ENCODE results near the gene CYP46A1.

The CYP46A1 gene

GRCh38 chr14:99715266-99716000, 31.3 kb downstream of the CYP46A1 start:
- DNase-seq (ENCODE audit: low read depth): no peak

- no peak for DNase-seq (ENCODE audit: low read depth)
Observed at GRCh38 chr14:99716091-99716849, 32.2 kb downstream of the CYP46A1 start.

DNA sequence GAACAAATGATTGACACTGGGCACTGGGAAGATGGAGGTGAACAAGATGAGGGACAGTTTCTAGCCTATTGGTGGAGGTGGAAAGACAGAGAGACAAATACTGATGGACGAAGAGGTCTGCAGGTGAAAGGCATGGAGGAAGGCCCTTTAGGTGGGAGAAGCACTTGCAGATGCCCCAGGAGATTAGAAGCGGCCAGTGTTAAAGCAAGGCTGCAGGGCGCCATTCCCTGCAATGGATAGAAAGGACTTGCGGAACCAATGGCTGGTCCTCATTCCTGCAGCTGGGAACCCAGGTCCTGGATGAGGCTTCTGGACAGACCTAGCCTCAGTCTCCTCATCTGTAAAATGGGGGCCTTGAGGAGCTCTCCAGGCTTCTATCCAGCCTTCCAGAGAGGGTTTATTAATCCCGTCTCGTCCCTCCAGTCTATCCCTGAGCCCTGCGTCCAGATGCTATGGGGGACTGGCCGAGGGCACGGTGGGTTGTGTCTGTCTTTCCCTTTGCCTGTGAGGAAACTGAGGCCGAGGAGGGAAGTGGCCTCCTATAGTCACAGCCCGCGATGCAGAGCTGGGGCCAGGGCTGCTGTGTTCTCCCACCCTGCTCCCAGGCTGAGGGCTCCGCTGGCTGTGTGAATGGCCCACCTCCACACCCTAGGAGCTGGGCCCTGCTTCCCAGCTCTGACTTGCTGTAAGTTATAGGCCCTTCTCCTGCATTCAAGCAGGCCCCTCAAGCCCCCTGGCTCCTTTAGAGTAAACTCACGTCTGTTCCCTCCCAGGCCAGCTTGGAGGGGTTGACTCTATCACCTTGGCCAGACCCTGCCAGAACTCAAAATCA, 33.0 kb downstream of the CYP46A1 start:
- no peak for DNase-seq (ENCODE audit: low read depth)

DNA sequence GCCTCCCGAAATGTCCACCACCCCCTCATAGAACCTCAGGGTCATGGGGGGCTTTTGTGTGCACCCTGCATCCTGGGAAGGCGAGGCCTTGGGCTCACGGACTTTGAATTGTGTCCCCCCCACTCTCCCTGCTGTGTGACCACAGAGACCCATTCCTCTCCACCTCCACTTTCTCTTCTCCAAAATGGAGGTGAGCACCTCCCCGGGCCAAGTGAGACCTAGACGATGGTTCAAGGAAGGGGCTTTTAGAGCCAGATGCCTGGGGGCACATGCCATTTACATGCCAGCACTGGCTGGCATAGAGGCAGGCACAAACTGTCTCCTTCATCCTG, 33.5 kb downstream of the CYP46A1 start:
- no peak for DNase-seq (ENCODE audit: low read depth)

DNA sequence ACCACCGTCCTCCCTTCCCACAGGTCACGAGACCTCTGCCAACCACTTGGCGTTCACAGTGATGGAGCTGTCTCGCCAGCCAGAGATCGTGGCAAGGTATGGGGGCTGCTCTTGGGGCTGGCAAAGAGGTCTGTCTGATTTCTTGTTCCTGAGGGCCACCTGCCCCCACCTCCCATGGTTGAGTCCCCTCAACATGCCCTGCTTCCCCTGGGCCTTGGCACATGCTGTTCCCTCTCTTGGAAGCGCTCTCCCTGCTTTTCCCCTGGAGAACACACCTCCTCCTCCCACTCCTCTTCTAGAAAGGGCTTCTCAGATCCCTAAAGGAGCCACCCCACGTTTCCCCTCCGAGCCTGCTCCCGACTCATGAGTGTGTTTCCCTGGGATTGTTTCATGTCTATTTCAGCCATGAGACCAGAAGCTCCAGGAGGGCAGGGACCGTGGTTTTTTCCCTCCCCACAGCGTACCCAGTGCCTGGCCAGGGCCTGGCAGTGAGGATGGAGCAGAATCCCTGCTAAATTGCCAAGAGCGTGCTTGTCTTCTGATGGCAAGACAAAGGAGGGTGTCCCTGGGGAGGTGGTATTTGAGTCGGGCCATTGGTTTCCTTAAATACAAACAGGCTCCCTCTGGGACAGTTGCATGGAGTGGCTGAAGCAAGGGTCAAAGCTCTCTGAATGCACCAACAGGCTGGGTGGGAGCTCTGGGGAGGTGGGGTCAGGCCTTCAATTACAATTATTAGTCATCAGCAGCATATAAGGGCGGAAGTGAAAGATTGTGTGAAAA, 34.1 kb downstream of the CYP46A1 start:
- DNase-seq (ENCODE audit: low read depth): no peak

DNA sequence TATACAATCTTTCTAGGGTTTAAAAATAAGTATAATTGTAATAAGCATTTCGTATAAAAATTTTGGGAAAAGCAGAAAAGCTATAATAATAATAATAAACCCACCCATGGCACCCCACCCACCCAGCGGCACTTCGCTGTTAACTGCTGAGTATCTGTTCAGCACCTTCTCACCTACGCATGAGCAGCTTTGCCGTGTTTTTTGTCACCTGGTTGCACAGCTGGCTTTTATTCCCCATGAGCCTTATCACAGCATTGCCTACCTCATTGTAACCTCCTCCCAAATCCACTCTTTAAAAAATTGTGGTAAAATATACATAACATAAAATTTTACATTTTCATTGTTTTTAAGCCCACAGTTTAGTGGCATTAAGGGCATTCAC, 34.7 kb downstream of the CYP46A1 start:
- DNase-seq (ENCODE audit: low read depth): no peak

DNA sequence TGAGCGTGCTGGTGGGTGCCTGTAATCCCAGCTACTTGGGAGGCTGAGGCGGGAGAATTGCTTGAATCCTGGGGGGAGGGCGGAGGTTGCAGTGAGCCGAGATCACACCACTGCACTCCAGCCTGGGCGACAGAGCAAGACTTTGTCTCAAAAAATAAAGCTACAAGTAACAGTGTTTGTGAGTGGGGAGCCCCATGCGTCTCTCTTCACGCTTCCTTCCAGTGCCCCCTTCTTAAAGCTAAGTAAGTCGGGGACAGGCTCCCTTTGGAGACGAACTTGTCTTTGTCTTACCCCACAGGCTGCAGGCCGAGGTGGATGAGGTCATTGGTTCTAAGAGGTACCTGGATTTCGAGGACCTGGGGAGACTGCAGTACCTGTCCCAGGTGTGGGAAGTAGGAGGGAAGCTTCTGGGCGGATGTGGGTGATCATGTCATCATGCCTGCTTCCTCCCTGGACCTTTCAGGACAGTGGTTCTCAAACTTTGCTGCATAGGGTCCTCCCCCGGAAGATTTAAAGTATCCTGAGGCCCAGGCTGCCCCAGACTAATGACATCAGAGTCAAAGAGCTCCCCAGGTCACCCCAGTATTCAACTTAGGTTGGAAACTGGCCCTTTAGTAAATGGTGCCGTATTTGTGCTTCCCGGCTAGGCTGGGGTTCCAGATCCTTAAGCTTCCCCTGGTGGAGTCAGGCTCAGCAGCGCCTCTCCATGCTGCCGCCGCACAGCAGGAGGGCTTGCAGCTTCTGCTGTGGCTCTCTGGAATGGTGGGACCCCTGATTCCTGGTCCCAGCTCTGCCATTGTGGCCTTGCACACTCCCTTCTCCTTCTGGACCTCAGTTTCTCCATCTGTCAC, 37.1 kb downstream of the CYP46A1 start:
- no peak for DNase-seq (ENCODE audit: low read depth)

GRCh38 chr14:99721792-99722516, 37.9 kb downstream of the CYP46A1 start:
- DNase-seq (ENCODE audit: low read depth): no peak

GRCh38 chr14:99722741-99723140, 38.6 kb downstream of the CYP46A1 start:
- DNase-seq (ENCODE audit: low read depth): no peak

GRCh38 chr14:99724196-99724891, 40.2 kb downstream of the CYP46A1 start:
- DNase-seq (ENCODE audit: low read depth): no peak

DNA sequence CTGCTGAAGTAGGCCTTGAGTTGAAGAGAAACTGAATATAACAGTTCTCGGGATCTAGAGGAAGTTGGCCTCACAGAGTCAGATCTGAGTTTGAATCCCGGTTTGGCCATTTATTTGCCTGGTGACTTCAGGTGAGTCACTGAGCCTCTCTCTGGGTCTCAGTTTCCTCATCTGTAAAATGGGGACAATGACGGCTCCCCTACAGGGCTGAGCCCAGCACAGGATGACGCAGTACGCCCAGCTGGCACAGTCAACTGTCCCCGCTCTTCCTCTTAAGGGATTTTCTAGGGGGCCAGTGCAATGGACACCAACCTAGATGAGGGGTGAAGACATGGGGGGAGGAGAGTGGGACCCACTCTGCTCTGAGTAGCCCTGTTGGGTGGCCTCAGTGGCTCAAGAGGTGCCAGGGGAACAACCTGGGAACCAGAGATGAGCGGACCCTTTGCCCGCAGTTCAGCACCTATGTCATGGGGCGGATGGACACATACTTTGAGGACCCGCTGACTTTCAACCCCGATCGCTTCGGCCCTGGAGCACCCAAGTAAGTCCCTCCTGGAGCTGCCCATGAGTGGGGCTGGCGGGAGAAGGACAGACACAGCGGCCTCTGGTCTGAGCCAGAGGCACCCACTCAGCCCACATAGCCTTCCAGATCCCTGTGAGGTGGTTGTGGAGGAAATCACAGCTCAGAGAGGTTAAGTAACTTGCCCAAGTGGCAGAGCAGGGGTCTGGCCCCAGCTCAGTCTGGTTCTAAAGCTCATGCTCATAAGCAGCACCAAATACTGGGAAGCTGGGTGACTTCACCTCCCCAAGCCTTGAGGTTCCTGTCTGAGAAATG, 41.1 kb downstream of the CYP46A1 start:
- DNase-seq (ENCODE audit: low read depth): no peak

- DNase-seq (ENCODE audit: low read depth): no peak
Observed at GRCh38 chr14:99725774-99726537, 41.9 kb downstream of the CYP46A1 start.

GRCh38 chr14:99726538-99727095, 42.5 kb downstream of the CYP46A1 start:
- no peak for DNase-seq (ENCODE audit: low read depth)

DNA sequence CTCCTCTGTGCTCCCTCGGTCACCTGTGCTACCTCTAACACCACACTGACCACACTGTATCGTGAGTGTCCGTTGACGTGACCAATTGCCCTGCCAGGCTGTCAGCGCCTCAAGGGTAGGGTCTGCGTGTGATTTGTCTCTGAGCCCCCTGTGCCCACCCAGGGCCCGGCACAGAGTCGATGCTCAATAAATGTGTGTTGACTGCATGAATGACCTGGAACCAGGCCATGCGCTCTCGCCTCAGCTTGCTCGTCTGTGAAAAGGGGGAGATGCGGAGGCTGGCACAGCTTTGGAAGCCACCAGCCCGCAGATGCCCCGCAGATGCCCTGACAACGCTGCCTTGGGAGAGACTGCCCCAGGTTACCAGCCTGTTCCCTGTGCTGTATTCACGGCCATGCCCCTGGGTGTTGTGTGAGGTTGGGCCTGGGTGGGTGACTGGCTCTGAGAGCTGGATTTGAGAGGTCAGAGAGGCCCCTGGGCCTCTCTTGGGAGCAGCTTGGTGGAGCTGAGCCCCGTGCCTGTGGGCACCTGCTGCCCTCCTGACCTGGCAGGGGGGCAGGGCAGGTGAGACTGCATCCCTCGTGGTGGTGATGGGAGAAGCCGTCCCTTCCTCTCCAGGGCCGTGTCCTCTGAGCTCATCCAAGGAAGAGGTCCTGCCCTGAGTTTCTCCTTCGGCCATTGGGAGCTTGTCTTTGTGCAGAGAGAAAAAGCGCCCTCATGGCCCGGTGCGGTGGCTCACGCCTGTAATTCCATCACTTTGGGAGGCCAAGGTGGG, 43.2 kb downstream of the CYP46A1 start:
- DNase-seq (ENCODE audit: low read depth): no peak

GRCh38 chr14:99728231-99728920, 44.3 kb downstream of the CYP46A1 start:
- no peak for DNase-seq (ENCODE audit: low read depth)

DNA sequence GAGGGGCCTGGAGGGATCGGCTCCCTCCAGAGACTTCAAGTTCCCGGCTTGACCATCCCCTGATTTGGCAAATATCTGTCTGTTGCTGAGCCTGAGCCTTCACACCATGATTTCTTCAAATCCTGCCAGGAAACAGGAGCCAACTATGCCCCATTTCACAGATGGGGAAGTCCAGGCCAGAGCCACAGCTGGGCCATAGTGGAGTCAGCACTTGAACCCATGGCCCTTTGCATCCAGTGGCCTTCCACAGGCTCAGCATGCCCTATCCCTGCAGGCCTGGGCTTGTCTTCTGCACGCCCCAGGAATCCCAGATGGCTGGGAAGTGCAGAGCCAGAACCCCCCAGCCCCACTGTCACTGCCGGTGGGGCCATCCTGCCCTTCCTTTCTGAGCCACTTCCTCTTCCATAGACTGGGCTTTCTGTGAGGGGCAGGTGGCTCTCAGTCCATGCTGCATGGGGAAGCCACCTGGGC, 44.9 kb downstream of the CYP46A1 start:
- DNase-seq (ENCODE audit: low read depth): no peak

All from activated T-cell treated with anti-CD3 and anti-CD28 coated beads for 48 hours (primary cell).